ENCODE results near the gene HACD2.

GRCh38 chr3:123609063-123609462 is 24.2 kb upstream of the HACD2 start:
- TF ChIP-seq GABPA (IDR thresholded peaks at IDR 0.05; ENCODE audit: low read depth) (no peak), CTCF (IDR thresholded peaks at IDR 0.05) (no peak), NRF1 (IDR thresholded peaks at IDR 0.05; ENCODE audit: low read depth, low read length) (no peak), TAF1 (IDR thresholded peaks at IDR 0.05; ENCODE audit: borderline replicate concordance, low read depth, low read length) (no peak), POLR2AphosphoS5 (IDR thresholded peaks at IDR 0.05; ENCODE audit: low read depth, low read length) (no peak), MAX (IDR thresholded peaks at IDR 0.05; ENCODE audit: low read depth) (no peak), EP300 (IDR thresholded peaks at IDR 0.05; ENCODE audit: borderline replicate concordance in 1 of 2, low read depth in 1 of 2, low read length in 1 of 2) (no peak), CHD2 (IDR thresholded peaks at IDR 0.05; ENCODE audit: low read length, partially characterized antibody) (no peak), RAD21 (IDR thresholded peaks at IDR 0.05; ENCODE audit: low read length) (no peak), RXRA (IDR thresholded peaks at IDR 0.05; ENCODE audit: borderline replicate concordance, low read depth) (no peak), GATA2 (CRISPR knock-in tag; IDR thresholded peaks at IDR 0.05) (no peak), FOXM1 (IDR thresholded peaks at IDR 0.05; ENCODE audit: low read depth) (no peak), REST (IDR thresholded peaks at IDR 0.05; ENCODE audit: low read depth, low read length) (no peak), FOXJ3 (CRISPR knock-in tag; IDR thresholded peaks at IDR 0.05) (no peak)

All from SK-N-SH (cell line).